Measurements from ENCODE around the gene SCYL3.

The SCYL3 gene

GRCh38 chr1:169914531-169914930 is 20.8 kb upstream of the SCYL3 start:
- Mint-ChIP-seq H3K27me3 (no peaks in the 10 kb centered on the region), H3K36me3 (ENCODE audit: low read depth) (no peaks in the 10 kb centered on the region), H3K27ac (peak overlapping the region; percentile 22), H3K9me3 (no peaks in the 10 kb centered on the region), H3K4me1 (ENCODE audit: low read depth) (peaks cover 13% of the 10 kb centered on the region), H3K4me3 (no peak overlapping the region)
- DNase-seq = no peak

GRCh38 chr1:169909499-169909898 is 15.8 kb upstream of the SCYL3 start:
- DNase-seq = no peak
- no peak overlapping the region for H3K27ac Mint-ChIP-seq
- no peaks in the 10 kb centered on the region for H3K27me3 Mint-ChIP-seq
- peaks cover 17% of the 10 kb centered on the region for H3K4me1 Mint-ChIP-seq (ENCODE audit: low read depth)
- H3K36me3 Mint-ChIP-seq (ENCODE audit: low read depth) = no peaks in the 10 kb centered on the region
- peaks cover 2% of the 10 kb centered on the region for H3K9me3 Mint-ChIP-seq
- H3K4me3 Mint-ChIP-seq = no peak overlapping the region

GRCh38 chr1:169906938-169907337 is 13.2 kb upstream of the SCYL3 start:
- Mint-ChIP-seq H3K36me3 (ENCODE audit: low read depth) (no peaks in the 10 kb centered on the region), H3K4me1 (ENCODE audit: low read depth) (peaks cover 32% of the 10 kb centered on the region), H3K9me3 (peaks cover 2% of the 10 kb centered on the region), H3K27me3 (no peaks in the 10 kb centered on the region), H3K27ac (no peak overlapping the region), H3K4me3 (no peak overlapping the region)
- DNase-seq = no peak

GRCh38 chr1:169904834-169905233 is 11.1 kb upstream of the SCYL3 start:
- Mint-ChIP-seq H3K27ac (no peak overlapping the region), H3K4me3 (no peak overlapping the region), H3K27me3 (no peaks in the 10 kb centered on the region), H3K9me3 (peaks cover 2% of the 10 kb centered on the region), H3K36me3 (ENCODE audit: low read depth) (no peaks in the 10 kb centered on the region), H3K4me1 (ENCODE audit: low read depth) (peaks cover 30% of the 10 kb centered on the region)
- no peak for DNase-seq

GRCh38 chr1:169902751-169903150 is 9.1 kb upstream of the SCYL3 start:
- Mint-ChIP-seq H3K27me3 (no peaks in the 10 kb centered on the region), H3K4me3 (no peak overlapping the region), H3K9me3 (peaks cover 2% of the 10 kb centered on the region), H3K4me1 (ENCODE audit: low read depth) (peaks cover 19% of the 10 kb centered on the region), H3K36me3 (ENCODE audit: low read depth) (no peaks in the 10 kb centered on the region), H3K27ac (no peak overlapping the region)
- DNase-seq = no peak

GRCh38 chr1:169901115-169901514 is 7.4 kb upstream of the SCYL3 start:
- Mint-ChIP-seq H3K27me3 (no peaks in the 10 kb centered on the region), H3K4me3 (no peak overlapping the region), H3K9me3 (peaks cover 2% of the 10 kb centered on the region), H3K36me3 (ENCODE audit: low read depth) (no peaks in the 10 kb centered on the region), H3K4me1 (ENCODE audit: low read depth) (peaks cover 19% of the 10 kb centered on the region), H3K27ac (no peak overlapping the region)
- no peak for DNase-seq

GRCh38 chr1:169900571-169900970 is 6.9 kb upstream of the SCYL3 start:
- H3K27me3 Mint-ChIP-seq = no peaks in the 10 kb centered on the region
- no peaks in the 10 kb centered on the region for H3K36me3 Mint-ChIP-seq (ENCODE audit: low read depth)
- H3K27ac Mint-ChIP-seq = no peak overlapping the region
- H3K9me3 Mint-ChIP-seq = peaks cover 2% of the 10 kb centered on the region
- peaks cover 22% of the 10 kb centered on the region for H3K4me1 Mint-ChIP-seq (ENCODE audit: low read depth)
- H3K4me3 Mint-ChIP-seq = no peak overlapping the region
- DNase-seq = no peak

- H3K27me3 Mint-ChIP-seq = no peaks in the 10 kb centered on the region
These were observed 6.0 kb upstream of the SCYL3 start for GRCh38 chr1:169899519-169900217.

GRCh38 chr1:169896013-169896412 is 2.3 kb upstream of the SCYL3 start:
- no peak for DNase-seq
- peaks cover 27% of the 10 kb centered on the region for H3K4me1 Mint-ChIP-seq (ENCODE audit: low read depth)
- H3K27ac Mint-ChIP-seq = no peak overlapping the region
- no peaks in the 10 kb centered on the region for H3K27me3 Mint-ChIP-seq
- H3K9me3 Mint-ChIP-seq = no peaks in the 10 kb centered on the region
- H3K36me3 Mint-ChIP-seq (ENCODE audit: low read depth) = peaks cover 9% of the 10 kb centered on the region
- H3K4me3 Mint-ChIP-seq = no peak overlapping the region

More at GRCh38 chr1:169899519-169900217, 6.0 kb upstream of the SCYL3 start:
- Mint-ChIP-seq H3K4me3 (no peak overlapping the region), H3K9me3 (no peaks in the 10 kb centered on the region), H3K27ac (no peak overlapping the region), H3K4me1 (ENCODE audit: low read depth) (peaks cover 25% of the 10 kb centered on the region), H3K36me3 (ENCODE audit: low read depth) (no peaks in the 10 kb centered on the region)
- no peak for DNase-seq

- Mint-ChIP-seq H3K4me3 (peak overlapping the region; percentile 80), H3K27me3 (no peaks in the 10 kb centered on the region), H3K4me1 (ENCODE audit: low read depth) (peaks cover 40% of the 10 kb centered on the region), H3K27ac (peak overlapping the region; percentile 99), H3K9me3 (no peaks in the 10 kb centered on the region), H3K36me3 (ENCODE audit: low read depth) (peaks cover 13% of the 10 kb centered on the region)
- peak; percentile 38 for DNase-seq
These were observed 889 bp upstream of the SCYL3 start for GRCh38 chr1:169894424-169895145.

- H3K36me3 Mint-ChIP-seq (ENCODE audit: low read depth) = peaks cover 26% of the 10 kb centered on the region
- DNase-seq = no peak
- peaks cover 52% of the 10 kb centered on the region for H3K4me1 Mint-ChIP-seq (ENCODE audit: low read depth)
- peak overlapping the region; percentile 96 for H3K27ac Mint-ChIP-seq
- H3K9me3 Mint-ChIP-seq = no peaks in the 10 kb centered on the region
- peak overlapping the region; percentile 80 for H3K4me3 Mint-ChIP-seq
- H3K27me3 Mint-ChIP-seq = no peaks in the 10 kb centered on the region
These were observed 610 bp downstream of the SCYL3 start for GRCh38 chr1:169892927-169893644.

GRCh38 chr1:169892176-169892926 is 1.3 kb downstream of the SCYL3 start:
- H3K36me3 Mint-ChIP-seq (ENCODE audit: low read depth) = peaks cover 32% of the 10 kb centered on the region
- H3K4me1 Mint-ChIP-seq (ENCODE audit: low read depth) = peaks cover 54% of the 10 kb centered on the region
- H3K27me3 Mint-ChIP-seq = no peaks in the 10 kb centered on the region
- peak overlapping the region; percentile 80 for H3K4me3 Mint-ChIP-seq
- H3K27ac Mint-ChIP-seq = peak overlapping the region; percentile 96
- DNase-seq = no peak
- no peaks in the 10 kb centered on the region for H3K9me3 Mint-ChIP-seq

GRCh38 chr1:169891539-169891885 is 2.2 kb downstream of the SCYL3 start:
- peaks cover 56% of the 10 kb centered on the region for H3K4me1 Mint-ChIP-seq (ENCODE audit: low read depth)
- no peak for DNase-seq
- H3K36me3 Mint-ChIP-seq (ENCODE audit: low read depth) = peaks cover 39% of the 10 kb centered on the region
- peak overlapping the region; percentile 80 for H3K4me3 Mint-ChIP-seq
- no peaks in the 10 kb centered on the region for H3K27me3 Mint-ChIP-seq
- peak overlapping the region; percentile 96 for H3K27ac Mint-ChIP-seq
- no peaks in the 10 kb centered on the region for H3K9me3 Mint-ChIP-seq

- peak overlapping the region; percentile 96 for H3K27ac Mint-ChIP-seq
- DNase-seq = no peak
These were observed 2.7 kb downstream of the SCYL3 start for GRCh38 chr1:169890761-169891538.

More at GRCh38 chr1:169890761-169891538, 2.7 kb downstream of the SCYL3 start:
- H3K4me3 Mint-ChIP-seq = peak overlapping the region; percentile 80
- peaks cover 44% of the 10 kb centered on the region for H3K36me3 Mint-ChIP-seq (ENCODE audit: low read depth)
- peaks cover 60% of the 10 kb centered on the region for H3K4me1 Mint-ChIP-seq (ENCODE audit: low read depth)
- H3K9me3 Mint-ChIP-seq = no peaks in the 10 kb centered on the region
- no peaks in the 10 kb centered on the region for H3K27me3 Mint-ChIP-seq
